Measurements from ENCODE around the gene LRP4. TPM values are rescaled to one million over a fixed set of nuclear protein-coding genes. Genes with fewer than 3 reads are reported as not detected.
A peak's percentile ranks its signal among the peaks of the same experiment; 100 is the strongest.

LRP4 gene
- total and polyA plus RNA-seq, 2 of the 13 experiments (the other 11 are each of a cell fraction or from before 2014, with no cell fraction given), result 4.7 to 13.3 TPM

DNA sequence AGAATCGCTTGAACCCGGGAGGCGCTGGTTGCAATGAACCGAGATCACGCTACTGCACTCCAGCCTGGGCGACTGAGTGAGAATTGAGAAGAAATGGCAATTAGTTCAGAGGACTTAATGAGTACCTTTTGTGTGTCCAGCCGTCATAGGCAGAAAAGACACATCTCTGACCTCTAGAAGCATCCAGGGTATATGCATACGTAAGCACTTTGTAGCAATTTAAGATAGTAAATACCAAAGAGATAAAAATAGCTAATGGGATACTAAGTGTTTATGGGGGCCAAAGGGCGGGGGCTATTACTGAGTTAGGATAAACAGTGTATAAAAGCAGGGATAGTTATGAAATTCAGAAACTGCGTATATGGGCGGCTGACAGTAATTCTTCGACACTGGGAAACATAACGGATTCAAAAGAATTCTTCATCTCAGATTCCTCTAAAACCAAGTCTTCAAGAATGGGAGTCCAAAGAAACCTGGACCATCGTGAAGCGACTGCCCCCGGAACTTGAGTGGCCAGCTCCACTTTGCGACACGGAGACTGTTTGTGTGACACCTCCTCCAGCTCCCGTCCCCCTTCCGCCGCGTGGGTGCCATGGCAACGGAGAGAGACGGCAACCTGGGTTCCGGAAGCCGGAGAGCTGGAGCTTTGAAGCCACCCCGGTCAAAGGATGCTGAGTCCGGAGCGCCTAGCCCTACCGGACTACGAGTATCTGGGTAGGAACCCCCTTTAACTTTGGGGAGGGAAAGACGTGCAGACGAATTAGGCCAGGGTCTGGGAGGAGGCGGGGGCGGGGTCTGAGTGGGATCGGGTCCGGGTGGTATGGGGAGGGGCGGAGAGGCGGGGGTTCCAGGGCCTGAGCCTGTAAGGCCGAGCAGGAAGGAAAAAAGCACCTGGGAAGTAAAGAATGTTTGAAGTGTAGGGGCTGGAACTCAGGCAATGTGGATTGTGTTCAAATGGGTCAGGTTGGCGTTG is 18.1 kb upstream of the LRP4 start, which contains the start of gene CSTPP1 (continued):
- TF ChIP-seq DNMT3B (CRISPR knock-in tag; conservative IDR thresholded peaks at IDR 0.05) (no peak), ZNF782 (CRISPR knock-in tag; IDR thresholded peaks at IDR 0.05; ENCODE audit: borderline replicate concordance) (no peak; the same call in 1 of the 2 replicates), SMYD3 (CRISPR knock-in tag; IDR thresholded peaks at IDR 0.05) (0 out of 2 replicates have a peak, but pooled peaks have one; percentile 54), ZFP36L2 (CRISPR knock-in tag; IDR thresholded peaks at IDR 0.05) (no peak), ZNF235 (CRISPR knock-in tag; IDR thresholded peaks at IDR 0.05; ENCODE audit: borderline replicate concordance) (0 out of 2 replicates have a peak, but pooled peaks have one; percentile 42), KLF12 (CRISPR knock-in tag; IDR thresholded peaks at IDR 0.05; ENCODE audit: borderline replicate concordance) (no peak), ZNF891 (CRISPR knock-in tag; IDR thresholded peaks at IDR 0.05) (no peak), POLR2A (IDR thresholded peaks at IDR 0.05; ENCODE audit: insufficient read depth in 1 of 2, low read depth in 2 of 2, low read length in 2 of 2) (0 out of 4 replicates have a peak, but pooled peaks have one; percentile 21 to 41), RFXANK (CRISPR knock-in tag; IDR thresholded peaks at IDR 0.05) (0 out of 2 replicates have a peak, but pooled peaks have one; percentile 53), NCOR1 (IDR thresholded peaks at IDR 0.05; ENCODE audit: borderline replicate concordance, low read length) (peak; percentile 25; the same call in 1 of the 2 replicates), ZNF766 (CRISPR knock-in tag; IDR thresholded peaks at IDR 0.05; ENCODE audit: borderline replicate concordance) (no peak), REPIN1 (CRISPR knock-in tag; IDR thresholded peaks at IDR 0.05; ENCODE audit: borderline replicate concordance, low read depth) (peak; percentile 66; the same call in 1 of the 2 replicates), ZNF10 (CRISPR knock-in tag; IDR thresholded peaks at IDR 0.05; ENCODE audit: borderline replicate concordance, low read depth) (no peak), ZNF350 (CRISPR knock-in tag; IDR thresholded peaks at IDR 0.05; ENCODE audit: borderline replicate concordance, low read depth) (peak; percentile 64; the same call in 1 of the 2 replicates), ZNF841 (CRISPR knock-in tag; IDR thresholded peaks at IDR 0.05; ENCODE audit: borderline replicate concordance) (no peak), ZNF441 (CRISPR knock-in tag; IDR thresholded peaks at IDR 0.05; ENCODE audit: borderline replicate concordance) (0 out of 2 replicates have a peak, but pooled peaks have one; percentile 20), ZNF720 (CRISPR knock-in tag; IDR thresholded peaks at IDR 0.05) (no peak), ZBTB7B (CRISPR knock-in tag; IDR thresholded peaks at IDR 0.05) (peak; percentile 67; the same call in 1 of the 2 replicates), NPAS2 (CRISPR knock-in tag; IDR thresholded peaks at IDR 0.05; ENCODE audit: borderline replicate concordance) (no peak), ELF3 (CRISPR knock-in tag; IDR thresholded peaks at IDR 0.05) (peak; percentile 66; the same call in 1 of the 2 replicates)
- TF ChIP-seq, protein P1, sequence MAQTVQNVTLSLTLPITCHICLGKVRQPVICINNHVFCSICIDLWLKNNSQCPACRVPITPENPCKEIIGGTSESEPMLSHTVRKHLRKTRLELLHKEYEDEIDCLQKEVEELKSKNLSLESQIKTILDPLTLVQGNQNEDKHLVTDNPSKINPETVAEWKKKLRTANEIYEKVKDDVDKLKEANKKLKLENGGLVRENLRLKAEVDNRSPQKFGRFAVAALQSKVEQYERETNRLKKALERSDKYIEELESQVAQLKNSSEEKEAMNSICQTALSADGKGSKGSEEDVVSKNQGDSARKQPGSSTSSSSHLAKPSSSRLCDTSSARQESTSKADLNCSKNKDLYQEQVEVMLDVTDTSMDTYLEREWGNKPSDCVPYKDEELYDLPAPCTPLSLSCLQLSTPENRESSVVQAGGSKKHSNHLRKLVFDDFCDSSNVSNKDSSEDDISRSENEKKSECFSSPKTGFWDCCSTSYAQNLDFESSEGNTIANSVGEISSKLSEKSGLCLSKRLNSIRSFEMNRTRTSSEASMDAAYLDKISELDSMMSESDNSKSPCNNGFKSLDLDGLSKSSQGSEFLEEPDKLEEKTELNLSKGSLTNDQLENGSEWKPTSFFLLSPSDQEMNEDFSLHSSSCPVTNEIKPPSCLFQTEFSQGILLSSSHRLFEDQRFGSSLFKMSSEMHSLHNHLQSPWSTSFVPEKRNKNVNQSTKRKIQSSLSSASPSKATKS (CRISPR knock-in tag; IDR thresholded peaks at IDR 0.05), result no peak
- TF ChIP-seq, protein P2, sequence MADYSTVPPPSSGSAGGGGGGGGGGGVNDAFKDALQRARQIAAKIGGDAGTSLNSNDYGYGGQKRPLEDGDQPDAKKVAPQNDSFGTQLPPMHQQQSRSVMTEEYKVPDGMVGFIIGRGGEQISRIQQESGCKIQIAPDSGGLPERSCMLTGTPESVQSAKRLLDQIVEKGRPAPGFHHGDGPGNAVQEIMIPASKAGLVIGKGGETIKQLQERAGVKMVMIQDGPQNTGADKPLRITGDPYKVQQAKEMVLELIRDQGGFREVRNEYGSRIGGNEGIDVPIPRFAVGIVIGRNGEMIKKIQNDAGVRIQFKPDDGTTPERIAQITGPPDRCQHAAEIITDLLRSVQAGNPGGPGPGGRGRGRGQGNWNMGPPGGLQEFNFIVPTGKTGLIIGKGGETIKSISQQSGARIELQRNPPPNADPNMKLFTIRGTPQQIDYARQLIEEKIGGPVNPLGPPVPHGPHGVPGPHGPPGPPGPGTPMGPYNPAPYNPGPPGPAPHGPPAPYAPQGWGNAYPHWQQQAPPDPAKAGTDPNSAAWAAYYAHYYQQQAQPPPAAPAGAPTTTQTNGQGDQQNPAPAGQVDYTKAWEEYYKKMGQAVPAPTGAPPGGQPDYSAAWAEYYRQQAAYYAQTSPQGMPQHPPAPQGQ (CRISPR knock-in tag; IDR thresholded peaks at IDR 0.05; ENCODE audit: borderline replicate concordance), result no peak
- TF ChIP-seq, protein P3, sequence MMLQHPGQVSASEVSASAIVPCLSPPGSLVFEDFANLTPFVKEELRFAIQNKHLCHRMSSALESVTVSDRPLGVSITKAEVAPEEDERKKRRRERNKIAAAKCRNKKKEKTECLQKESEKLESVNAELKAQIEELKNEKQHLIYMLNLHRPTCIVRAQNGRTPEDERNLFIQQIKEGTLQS (CRISPR knock-in tag; IDR thresholded peaks at IDR 0.05), result no peak
- TF ChIP-seq, protein P4, sequence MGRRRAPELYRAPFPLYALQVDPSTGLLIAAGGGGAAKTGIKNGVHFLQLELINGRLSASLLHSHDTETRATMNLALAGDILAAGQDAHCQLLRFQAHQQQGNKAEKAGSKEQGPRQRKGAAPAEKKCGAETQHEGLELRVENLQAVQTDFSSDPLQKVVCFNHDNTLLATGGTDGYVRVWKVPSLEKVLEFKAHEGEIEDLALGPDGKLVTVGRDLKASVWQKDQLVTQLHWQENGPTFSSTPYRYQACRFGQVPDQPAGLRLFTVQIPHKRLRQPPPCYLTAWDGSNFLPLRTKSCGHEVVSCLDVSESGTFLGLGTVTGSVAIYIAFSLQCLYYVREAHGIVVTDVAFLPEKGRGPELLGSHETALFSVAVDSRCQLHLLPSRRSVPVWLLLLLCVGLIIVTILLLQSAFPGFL (CRISPR knock-in tag; IDR thresholded peaks at IDR 0.05), result no peak

All from HepG2 (cell line).